Tibial nerve (tissue), 4 donors: Measurements from ENCODE around the gene RNF6. TPM values are rescaled to one million over a fixed set of nuclear protein-coding genes. Genes with fewer than 3 reads are reported as not detected.
A peak's percentile ranks its signal among the peaks of the same experiment; 100 is the strongest.
"Not testable (repeated sequence)": the region's sequence is repeated elsewhere in the genome, so short reads cannot be mapped to it uniquely, and the experiment has no call there.

ENCODE experiments used
- DNase-seq, 2 donors: peaks; one replicate each; pipeline ENCODE4 v3.0.0-alpha.2; 2019; ENCODE audit warnings: low spot score in 2 of 2
- H3K27ac ChIP-seq, 4 donors: fragments of 200-600 bp; sonication (generic) in 3 of 4; one replicate each; pipeline ENCODE4 v1.5.1; 2017 to 2019; ENCODE audit warnings: mild to moderate bottlenecking in 1 of 4
- H3K27me3 ChIP-seq, 2 donors: fragments of 200-600 bp; sonication (generic) in 1 of 2; one replicate each; pipeline versions ENCODE4 v1.5.1 to v1.6.0; 2017 to 2019
- H3K36me3 ChIP-seq, 3 donors: fragments of 200-600 bp; sonication (generic); one replicate each; pipeline ENCODE4 v1.5.1; 2018 to 2019
- H3K4me1 ChIP-seq, 4 donors: fragments of 200-600 bp; sonication (generic) in 3 of 4; one replicate each; pipeline ENCODE4 v1.5.1; 2017 to 2019
- H3K4me3 ChIP-seq, 4 donors: fragments of 200-600 bp; sonication (generic) in 3 of 4; one replicate each; pipeline ENCODE4 v1.5.1; 2017 to 2019; ENCODE audit warnings: mild to moderate bottlenecking in 1 of 4, moderate library complexity in 1 of 4
- H3K9me3 ChIP-seq, 4 donors: fragments of 200-600 bp; sonication (generic) in 3 of 4; one replicate each; pipeline ENCODE4 v1.5.1; 2017 to 2019
- EP300 ChIP-seq, 2 donors: sonication (generic); formaldehyde crosslinking; IDR thresholded peaks; one replicate each; pipeline ENCODE4 v1.6.1; 2017; ENCODE audit warnings: antibody characterized with exemption in 2 of 2, mild to moderate bottlenecking in 1 of 2
- POLR2A ChIP-seq, 2 donors: fragments of 450-650 bp; IDR thresholded peaks; one replicate each; pipeline ENCODE4 v1.6.1; 2017; ENCODE audit warnings: antibody characterized with exemption in 2 of 2, mild to moderate bottlenecking in 2 of 2, moderate library complexity in 2 of 2
- WGBS, 2 donors: methylation state at CpG; one replicate each; pipeline ENCODE4 v1.1.5; 2018; 5-methylcytosine and 5-hydroxymethylcytosine counted together
- total RNA-seq, 4 donors: library from RNA; depleted of rRNA; stranded (reverse); fragments of >200 nt; gene quantifications; one replicate each; pipeline ENCODE4 v1.1.0, GENCODE V29; 2016
- TF ChIP-seq, protein P1 (sequence below), 5 experiments: fragments of 200-600 bp in 3 of 5; fragments of 450-650 bp in 2 of 5; sonication (generic) in 3 of 5; IDR thresholded peaks; one replicate each; pipeline ENCODE4 v1.5.1; 2016 to 2019; ENCODE audit warnings: antibody characterized with exemption in 5 of 5, mild to moderate bottlenecking in 3 of 5, moderate library complexity in 2 of 5

RNF6 gene
- total RNA-seq, 4 donors from 2014 or later, result 17.1 to 22.8 (median 19.3) TPM

DNA sequence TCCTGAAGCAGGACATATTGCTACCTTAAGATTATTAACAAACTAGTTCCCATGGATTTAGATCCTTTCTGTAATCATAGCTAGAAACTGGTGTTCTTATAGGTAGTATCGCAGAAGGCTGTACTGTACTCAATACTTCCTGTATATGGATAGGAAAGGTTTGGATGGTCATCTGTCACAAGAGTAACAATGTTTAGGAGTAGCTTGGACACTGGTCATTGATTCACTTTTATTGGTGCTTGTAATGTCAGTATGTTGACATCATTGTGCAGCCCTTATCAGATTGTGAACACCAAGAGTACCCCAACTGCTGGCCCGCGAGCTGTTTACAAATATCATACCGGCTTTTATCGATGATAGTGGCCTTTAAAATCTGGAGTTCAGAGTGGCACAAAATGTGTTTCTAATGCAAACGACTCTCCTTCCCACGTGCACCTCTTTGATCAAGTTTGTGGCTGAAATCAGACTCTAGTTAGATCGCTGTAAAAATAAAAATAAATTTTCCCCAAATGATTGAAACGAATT lies 31.2 kb upstream of the RNF6 start:
- peaks cover 0 to 30% (median 16%) of the 10 kb centered on the region in 4 donors for H3K4me1 ChIP-seq
- H3K4me3 ChIP-seq, result peak overlapping the region in 3 of 4 donors; percentile 60 to 94 (median 79)
- WGBS, 2 donors, result 42 to 48% methylated on average over 9 of the region's 9 CpGs
- no peaks in the 10 kb centered on the region for H3K9me3 ChIP-seq
- H3K27ac ChIP-seq, result peak overlapping the region; percentile 83 to 96 (median 90)
- H3K36me3 ChIP-seq, result no peaks in the 10 kb centered on the region
- no peak for DNase-seq
- no peak for TF ChIP-seq POLR2A (IDR thresholded peaks at IDR 0.05)
- no peak for TF ChIP-seq EP300 (IDR thresholded peaks at IDR 0.05)
- TF ChIP-seq, protein P1, sequence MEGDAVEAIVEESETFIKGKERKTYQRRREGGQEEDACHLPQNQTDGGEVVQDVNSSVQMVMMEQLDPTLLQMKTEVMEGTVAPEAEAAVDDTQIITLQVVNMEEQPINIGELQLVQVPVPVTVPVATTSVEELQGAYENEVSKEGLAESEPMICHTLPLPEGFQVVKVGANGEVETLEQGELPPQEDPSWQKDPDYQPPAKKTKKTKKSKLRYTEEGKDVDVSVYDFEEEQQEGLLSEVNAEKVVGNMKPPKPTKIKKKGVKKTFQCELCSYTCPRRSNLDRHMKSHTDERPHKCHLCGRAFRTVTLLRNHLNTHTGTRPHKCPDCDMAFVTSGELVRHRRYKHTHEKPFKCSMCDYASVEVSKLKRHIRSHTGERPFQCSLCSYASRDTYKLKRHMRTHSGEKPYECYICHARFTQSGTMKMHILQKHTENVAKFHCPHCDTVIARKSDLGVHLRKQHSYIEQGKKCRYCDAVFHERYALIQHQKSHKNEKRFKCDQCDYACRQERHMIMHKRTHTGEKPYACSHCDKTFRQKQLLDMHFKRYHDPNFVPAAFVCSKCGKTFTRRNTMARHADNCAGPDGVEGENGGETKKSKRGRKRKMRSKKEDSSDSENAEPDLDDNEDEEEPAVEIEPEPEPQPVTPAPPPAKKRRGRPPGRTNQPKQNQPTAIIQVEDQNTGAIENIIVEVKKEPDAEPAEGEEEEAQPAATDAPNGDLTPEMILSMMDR (IDR thresholded peaks at IDR 0.05), result no peak
- no peaks in the 10 kb centered on the region for H3K27me3 ChIP-seq

DNA sequence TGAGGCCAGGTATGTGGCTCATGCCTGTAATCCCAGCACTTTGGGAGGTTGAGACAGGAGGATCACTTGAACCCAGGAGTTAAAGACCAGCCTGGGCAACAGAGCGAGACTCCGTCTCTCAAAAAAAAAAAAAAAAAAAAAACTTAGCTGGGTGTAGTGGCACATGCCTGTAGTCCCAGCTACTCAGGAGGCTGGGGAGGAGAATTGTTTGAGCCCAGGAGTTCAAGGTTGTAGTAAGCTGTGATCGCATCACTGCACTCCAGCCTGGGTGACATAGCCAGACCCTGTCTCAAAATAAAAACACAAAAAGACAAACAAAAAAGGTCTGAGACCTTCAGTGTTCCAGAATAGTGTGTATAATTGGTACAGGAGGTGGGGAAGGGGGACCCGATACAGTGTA lies 29.9 kb upstream of the RNF6 start:
- not testable (repeated sequence) for H3K9me3 ChIP-seq, H3K27me3 ChIP-seq, H3K36me3 ChIP-seq, H3K27ac ChIP-seq, H3K4me3 ChIP-seq, DNase-seq
- WGBS, 2 donors, result 75 to 92% methylated on average over 4 of the region's 4 CpGs
- H3K4me1 ChIP-seq, result peaks cover 0 to 25% (median 16%) of the 10 kb centered on the region in 4 donors

DNA sequence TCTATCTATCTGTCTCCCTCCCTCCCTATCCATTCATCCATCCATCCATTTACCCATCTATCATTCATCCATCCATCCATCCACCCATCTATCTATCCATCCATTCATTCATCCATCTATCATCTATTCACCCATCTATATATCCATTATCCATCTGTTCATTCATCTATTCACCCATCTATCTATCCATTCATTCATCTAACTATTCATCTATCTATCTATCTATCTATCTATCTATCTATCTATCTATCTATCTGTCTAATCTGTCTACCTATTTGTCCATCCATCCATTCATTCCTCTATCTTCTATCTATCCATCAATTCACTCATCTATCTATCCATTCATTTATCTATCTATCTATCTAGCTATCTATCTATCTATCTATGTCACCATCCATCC lies 27.4 kb upstream of the RNF6 start:
- H3K27me3 ChIP-seq, result no peaks in the 10 kb centered on the region
- H3K4me3 ChIP-seq, result no peak overlapping the region
- no peak overlapping the region for H3K27ac ChIP-seq
- DNase-seq, result no peak
- H3K4me1 ChIP-seq, result peaks cover 0 to 3% (median 0%) of the 10 kb centered on the region in 4 donors
- H3K36me3 ChIP-seq, result no peaks in the 10 kb centered on the region
- TF ChIP-seq EP300 (IDR thresholded peaks at IDR 0.05) (no peak), POLR2A (IDR thresholded peaks at IDR 0.05) (no peak)
- TF ChIP-seq, protein P1 (IDR thresholded peaks at IDR 0.05), result no peak
- no peaks in the 10 kb centered on the region for H3K9me3 ChIP-seq

DNA sequence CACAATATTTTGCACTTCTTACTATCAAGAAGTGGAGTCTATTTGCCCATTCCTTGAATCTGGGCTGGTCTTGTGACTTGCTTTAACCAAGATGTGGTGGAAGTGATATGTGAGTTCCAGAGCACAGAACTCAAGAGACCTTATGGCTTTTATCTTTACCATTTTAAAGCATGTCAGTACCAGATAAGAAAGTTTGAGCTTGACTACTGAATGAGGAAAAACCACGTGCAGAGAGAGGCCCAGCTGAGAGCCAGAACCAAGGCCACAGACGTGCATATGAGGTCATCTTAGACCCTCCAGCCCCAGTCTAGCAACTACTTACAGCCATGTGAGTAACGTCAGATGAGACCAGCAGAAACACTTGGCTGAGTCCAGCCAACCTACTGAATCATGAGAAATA lies 25.5 kb upstream of the RNF6 start:
- H3K27ac ChIP-seq, result no peak overlapping the region
- 38 to 43% methylated on average over 3 of the region's 3 CpGs for WGBS, 2 donors

DNA sequence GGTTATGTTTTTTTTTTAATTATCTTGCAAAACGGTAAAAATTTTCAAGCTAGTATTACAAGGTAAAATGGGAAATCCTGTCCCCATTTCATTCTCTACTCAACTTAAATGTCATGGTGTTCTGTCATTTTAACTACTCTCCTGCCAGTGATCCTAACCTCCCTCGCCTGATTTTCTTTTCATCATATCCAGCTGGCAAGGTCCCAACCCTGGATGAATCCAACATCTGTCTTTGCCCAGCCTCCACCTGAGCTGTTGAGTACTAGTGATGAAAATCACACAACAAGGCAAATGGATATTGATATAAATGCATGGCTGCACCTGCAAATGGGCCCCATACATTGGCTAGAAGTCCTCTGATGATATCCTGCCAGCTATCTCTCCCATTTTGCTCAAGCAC lies 24.9 kb upstream of the RNF6 start:
- Histone ChIP-seq H3K27me3 (no peaks in the 10 kb centered on the region), H3K4me1 (no peaks in the 10 kb centered on the region), H3K9me3 (no peaks in the 10 kb centered on the region), H3K4me3 (no peak overlapping the region), H3K36me3 (no peaks in the 10 kb centered on the region), H3K27ac (no peak overlapping the region)
- no peak for DNase-seq
- TF ChIP-seq POLR2A (IDR thresholded peaks at IDR 0.05), result no peak
- no peak for TF ChIP-seq EP300 (IDR thresholded peaks at IDR 0.05)
- TF ChIP-seq, protein P1 (IDR thresholded peaks at IDR 0.05), result no peak
- 61 to 78% methylated on average over 2 of the region's 2 CpGs for WGBS, 2 donors

More for the DNA sequence above, 25.5 kb upstream of the RNF6 start:
- TF ChIP-seq POLR2A (IDR thresholded peaks at IDR 0.05), result no peak
- TF ChIP-seq EP300 (IDR thresholded peaks at IDR 0.05), result no peak
- TF ChIP-seq, protein P1 (IDR thresholded peaks at IDR 0.05), result no peak
- Histone ChIP-seq H3K9me3 (no peaks in the 10 kb centered on the region), H3K4me3 (no peak overlapping the region), H3K36me3 (no peaks in the 10 kb centered on the region), H3K4me1 (no peaks in the 10 kb centered on the region), H3K27me3 (no peaks in the 10 kb centered on the region)
- no peak for DNase-seq

DNA sequence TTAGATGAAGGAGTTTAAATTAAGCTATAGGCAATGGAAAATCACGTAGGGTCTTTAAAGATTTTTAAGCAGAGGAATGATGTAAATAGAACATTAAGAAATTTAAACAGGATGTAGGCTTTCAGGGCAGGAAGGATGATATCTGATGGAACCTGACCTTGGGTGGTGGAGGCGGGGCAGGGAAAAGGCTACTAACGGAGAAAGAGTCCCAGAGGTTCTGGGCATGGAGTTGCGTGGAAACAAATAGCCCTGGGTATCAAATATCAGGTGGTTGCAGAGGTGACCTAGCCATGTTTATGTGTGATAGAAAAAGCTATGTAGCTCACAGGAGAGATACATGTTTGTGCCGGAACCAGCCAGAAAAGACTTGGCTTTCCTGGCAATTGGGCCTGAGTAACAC lies 24.0 kb upstream of the RNF6 start:
- TF ChIP-seq POLR2A (IDR thresholded peaks at IDR 0.05) (no peak), EP300 (IDR thresholded peaks at IDR 0.05) (no peak)
- TF ChIP-seq, protein P1 (IDR thresholded peaks at IDR 0.05), result no peak
- Histone ChIP-seq H3K27ac (no peak overlapping the region), H3K9me3 (no peaks in the 10 kb centered on the region), H3K4me3 (no peak overlapping the region), H3K4me1 (no peaks in the 10 kb centered on the region), H3K27me3 (no peaks in the 10 kb centered on the region), H3K36me3 (no peaks in the 10 kb centered on the region)
- DNase-seq, result no peak
- 69 to 78% methylated on average over 5 of the region's 5 CpGs for whole genome bisulfite sequencing, 2 donors
